HG03045 (cell line): ENCODE measurements around the gene RAX2.
"Not testable (repeated sequence)": the region's sequence is repeated elsewhere in the genome, so short reads cannot be mapped to it uniquely, and the experiment has no call there.

ENCODE experiments used
- ATAC-seq: cut with Tn5 transposase; IDR thresholded peaks from one replicate; pipeline ENCODE4 v1.9.1; 2021; ENCODE audit warnings: mild to moderate bottlenecking, moderate library complexity; ENCODE audit not compliant: unreplicated experiment

Gene RAX2

DNA sequence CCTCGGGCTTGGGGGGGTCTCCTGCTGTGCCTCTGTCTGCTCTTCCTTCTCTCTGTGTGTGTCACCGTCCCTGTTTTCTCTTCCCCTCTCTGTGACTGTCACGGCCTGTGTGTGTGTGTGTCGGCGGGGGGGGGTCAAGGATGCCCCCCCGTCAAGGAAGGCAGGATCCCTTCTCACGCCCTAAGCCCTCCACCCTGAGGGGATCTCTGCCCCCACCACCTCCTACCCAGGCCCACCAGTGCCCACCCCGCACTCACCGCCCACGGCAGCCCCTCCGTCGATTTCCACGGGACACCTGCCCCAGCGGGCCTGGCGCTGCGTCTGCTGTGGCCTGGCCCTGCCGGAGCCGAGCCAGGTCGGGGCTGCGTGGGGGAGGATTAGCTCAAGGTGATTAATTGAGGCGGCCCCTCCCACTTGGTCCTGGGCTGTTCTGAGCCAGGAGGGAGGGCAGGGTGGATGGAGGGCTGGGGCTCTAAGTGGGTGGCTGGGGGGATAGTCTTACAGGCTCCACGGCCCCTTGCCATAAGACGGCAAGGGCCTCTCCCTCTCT lies at the start of gene RAX2:
Gene RAX2 (minus strand): TSS at position 323 of the 550 bp plus-strand sequence. CDS start 486 bp downstream, outside the sequence.
- ATAC-seq: no peak

DNA sequence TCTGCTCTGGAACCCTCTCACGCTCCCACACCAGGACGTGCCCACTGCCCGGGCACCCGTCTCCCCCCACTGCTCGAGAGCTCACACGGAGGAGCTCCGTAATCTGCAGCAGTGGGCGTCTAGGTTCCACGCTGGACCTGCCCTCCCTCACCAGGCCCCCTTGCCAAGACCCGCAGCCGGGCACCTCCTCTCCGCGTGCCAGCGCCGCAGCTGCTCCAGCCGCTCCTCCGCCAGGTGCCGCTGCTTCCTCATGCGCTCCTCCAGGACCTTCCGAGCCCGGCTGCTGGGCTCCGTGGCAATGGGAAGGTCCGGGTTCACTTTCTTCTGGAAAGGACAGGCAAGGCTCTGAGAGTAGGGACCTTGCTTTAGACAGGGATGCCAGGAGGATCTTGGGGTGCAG lies 49.1 kb upstream of the RAX2 start:
- no peak for ATAC-seq

DNA sequence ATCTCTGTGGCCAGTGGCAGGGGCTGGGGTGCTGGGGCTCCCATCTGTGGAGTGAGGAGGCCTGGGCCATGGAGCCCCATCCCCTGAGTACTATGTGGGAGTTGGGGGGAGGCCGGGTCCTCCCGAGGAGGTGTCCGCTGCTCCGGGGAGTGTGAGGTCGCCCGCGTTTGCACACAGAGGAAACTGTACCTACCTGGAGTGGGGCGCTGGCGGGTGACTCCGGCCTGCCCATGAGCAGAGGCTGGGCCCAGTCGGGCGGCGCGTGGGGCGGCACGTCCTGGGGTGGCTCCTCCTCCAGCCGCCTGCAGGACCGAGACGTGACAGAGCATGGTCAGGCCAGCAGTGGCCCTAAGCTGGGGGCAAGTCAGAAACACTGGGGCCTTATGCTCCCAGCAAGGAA lies 48.0 kb upstream of the RAX2 start:
- ATAC-seq: no peak

DNA sequence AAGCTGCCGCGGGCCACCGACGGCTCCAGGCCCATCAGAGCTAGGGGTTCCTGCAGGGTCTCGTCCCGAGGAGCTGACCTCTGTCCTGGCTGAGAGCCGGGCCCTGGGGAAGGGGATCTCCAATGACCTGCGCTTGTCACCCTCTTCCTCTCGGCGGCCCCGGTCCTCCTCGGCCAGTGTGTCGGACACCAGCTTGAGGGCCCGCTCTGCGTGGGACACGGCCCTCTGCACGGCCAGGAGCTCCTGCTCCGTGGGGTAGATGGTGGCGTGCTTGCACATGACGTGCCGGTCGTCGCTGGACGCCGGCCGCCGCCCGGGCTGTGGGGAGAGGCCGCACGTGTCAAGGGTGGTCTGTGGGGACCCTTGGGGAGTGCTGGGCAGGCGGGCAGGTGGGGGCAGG lies 46.9 kb upstream of the RAX2 start:
- no peak for ATAC-seq

DNA sequence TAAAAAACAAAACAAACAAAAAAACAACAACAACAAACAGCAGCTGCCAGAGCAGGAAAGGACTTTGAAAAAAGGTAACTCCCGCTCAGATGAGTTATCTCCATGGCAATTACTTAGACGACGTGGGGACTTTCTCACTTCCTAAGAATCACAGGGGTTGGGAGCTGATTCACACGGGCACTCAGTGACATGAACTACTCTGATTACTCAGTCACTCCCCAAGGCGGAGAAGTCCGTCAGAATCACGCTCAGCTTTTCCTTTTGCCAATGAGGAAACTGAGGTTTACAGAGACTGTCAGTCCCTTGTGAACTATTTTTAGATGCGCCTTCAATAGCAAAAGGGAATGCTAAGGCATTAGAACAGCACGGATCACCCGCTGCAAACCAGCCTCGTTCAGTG lies 46.4 kb upstream of the RAX2 start:
- no peak for ATAC-seq

DNA sequence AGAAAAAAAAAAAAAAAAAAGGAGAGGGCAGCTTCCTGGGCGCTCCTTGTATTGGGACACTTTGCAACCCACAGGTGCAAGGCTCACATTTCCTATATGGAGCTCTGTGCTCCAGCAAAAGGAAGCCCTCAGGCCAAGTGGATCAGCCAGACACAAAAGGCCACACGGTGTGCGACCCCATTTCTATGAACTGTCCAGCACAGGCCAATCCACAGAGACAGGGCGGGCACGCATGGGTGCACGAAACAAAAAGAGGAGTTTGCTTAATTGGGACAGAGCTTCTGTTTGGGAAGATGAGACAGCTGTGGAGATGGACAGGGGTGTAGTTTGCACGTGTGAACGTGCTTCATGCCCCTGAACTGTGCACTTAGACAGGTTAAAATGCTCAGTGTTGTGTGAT lies 45.7 kb upstream of the RAX2 start:
- no peak for ATAC-seq

DNA sequence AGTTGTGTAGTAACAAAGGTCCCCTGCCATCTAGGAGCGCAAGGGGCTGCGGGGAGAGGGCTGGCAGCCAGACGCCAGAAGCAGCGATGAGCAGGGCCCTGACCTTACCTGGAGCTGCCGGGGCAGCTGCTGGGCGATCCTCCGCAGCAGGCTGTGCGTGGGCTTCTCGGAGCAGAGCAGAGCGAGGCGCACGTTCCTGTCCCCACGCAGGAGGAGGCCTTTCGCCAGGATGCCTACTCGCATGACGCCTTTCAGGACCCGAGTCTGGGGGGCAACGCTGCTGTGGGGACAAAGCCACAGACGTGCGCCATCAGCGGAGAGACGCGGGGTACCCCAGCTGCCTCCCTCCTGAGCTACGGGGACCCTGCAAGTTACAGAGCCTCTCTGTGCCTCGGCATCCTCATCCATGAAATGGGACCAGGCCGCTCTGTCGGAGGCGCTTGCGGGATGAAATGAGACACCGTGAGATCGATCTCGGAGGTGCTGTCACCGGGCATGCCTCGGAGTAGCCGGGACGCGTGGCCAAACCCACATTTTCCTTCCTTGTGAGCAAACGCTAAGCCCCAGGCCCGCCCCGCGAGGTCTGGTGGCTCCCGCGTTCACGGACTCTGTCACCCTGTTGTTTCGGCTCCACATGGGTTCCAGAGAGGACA lies 44.7 kb upstream of the RAX2 start:
- no peak for ATAC-seq

DNA sequence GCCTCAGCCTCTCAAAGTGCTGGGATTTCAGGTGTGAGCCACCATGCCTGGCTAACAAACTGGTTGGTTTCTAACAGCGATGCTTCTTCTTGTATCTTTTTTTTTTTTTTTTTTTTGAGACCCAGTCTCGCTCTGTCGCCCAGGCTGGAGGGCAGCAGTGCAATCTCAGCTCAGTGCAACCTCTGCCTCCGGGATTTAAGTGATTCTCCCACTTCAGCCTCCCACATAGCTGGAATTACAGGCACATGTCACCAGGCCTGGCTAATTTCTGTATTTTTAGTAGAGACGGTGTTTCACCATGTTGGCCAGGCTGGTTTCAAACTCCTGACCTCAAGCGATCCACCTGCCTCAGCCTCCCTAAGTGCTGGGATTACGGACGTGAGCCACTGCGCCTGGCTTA lies 44.1 kb upstream of the RAX2 start:
- ATAC-seq: not testable (repeated sequence)

DNA sequence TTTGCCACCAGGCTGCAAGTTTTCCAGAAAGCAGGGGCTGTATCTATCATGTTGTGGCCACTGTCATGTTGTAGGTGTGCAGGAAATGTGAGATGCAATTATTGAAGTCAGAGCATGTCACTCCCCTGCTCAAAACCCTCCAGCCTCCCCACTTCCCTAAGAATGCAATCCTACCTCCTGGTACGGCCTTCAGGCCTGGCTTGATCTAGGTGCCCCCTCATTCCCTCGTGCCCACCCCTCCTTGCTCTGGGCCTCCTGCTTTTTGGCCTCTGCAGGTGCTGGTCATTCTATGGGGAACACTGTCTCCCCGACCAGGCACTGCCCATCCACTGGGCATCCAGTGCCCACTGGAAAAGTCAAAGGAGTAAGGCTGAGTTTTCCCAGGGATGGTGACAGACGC lies 42.6 kb upstream of the RAX2 start:
- ATAC-seq: no peak

DNA sequence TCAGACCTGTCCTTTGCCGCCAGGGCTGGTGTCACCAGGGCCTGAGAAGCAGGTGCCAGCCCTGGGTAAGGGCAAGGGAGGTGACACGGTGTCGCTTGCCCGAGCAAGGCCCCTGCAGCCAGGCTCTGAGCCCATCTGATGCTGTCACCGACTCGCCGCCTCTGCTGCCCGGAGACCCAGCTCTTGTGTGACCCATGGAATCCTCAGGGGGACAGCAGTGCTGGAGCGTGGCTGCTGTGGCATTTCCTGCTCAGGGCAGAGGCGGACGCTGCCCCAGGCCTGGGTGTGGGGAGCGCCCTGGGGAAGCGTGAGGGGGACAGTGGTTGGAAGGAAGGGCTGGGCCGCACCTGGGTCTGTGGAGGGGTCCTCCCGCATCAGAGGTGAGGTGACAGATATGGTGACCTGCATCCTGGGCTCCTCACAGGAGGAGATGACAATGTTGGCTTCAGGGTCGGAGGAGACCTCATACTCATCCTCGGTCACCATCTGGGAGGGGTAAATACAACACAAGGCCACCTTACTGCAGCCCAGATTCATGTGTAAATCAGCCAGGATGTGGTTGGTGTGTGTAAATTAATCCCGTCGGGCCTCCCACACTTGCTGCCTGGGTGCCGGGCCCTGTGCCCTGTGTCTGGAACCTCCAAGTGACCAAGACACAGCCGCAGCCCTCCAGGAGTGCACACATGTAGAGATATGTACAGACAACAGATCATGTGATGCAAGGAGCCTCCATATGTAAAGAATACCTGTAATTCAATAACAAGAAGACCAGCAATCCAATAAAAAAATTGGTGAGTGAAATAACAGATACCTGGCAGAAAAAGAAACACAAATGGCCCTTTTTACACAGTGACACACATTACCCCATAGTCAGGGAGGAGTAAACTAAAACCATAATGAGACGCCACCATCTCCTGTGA lies 41.7 kb upstream of the RAX2 start:
- no peak for ATAC-seq

DNA sequence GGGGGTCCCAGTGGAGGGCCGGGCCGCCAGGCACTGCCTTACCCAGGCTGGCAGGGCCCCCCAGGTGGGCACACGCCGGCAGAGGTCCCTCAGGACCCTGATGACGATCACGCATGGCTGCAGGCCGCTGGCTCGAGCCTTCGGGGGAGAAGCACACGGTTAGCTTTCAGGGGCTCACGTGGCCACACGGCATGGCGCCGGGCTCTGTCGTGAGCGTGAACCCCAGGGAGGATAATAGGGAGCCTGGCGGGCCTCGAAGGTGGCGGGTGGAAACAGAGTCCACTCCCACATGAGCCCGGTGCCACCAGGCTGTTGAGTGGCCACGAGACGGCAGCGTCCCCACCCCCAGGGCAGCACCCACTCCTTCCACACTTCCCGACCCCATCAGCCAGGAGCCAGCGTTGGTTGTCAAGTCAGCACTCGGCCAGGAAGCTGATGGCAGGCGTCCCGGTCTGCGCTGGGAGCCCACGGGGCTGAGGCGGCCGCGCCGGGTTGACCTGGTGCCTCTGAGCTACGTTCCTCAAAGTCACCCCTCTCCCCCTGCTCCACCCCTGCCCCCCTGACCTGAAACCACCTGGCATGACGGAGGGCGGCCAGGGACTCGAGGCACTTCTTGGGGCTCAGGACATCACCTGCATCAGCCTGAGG lies 38.8 kb upstream of the RAX2 start:
- ATAC-seq: no peak

DNA sequence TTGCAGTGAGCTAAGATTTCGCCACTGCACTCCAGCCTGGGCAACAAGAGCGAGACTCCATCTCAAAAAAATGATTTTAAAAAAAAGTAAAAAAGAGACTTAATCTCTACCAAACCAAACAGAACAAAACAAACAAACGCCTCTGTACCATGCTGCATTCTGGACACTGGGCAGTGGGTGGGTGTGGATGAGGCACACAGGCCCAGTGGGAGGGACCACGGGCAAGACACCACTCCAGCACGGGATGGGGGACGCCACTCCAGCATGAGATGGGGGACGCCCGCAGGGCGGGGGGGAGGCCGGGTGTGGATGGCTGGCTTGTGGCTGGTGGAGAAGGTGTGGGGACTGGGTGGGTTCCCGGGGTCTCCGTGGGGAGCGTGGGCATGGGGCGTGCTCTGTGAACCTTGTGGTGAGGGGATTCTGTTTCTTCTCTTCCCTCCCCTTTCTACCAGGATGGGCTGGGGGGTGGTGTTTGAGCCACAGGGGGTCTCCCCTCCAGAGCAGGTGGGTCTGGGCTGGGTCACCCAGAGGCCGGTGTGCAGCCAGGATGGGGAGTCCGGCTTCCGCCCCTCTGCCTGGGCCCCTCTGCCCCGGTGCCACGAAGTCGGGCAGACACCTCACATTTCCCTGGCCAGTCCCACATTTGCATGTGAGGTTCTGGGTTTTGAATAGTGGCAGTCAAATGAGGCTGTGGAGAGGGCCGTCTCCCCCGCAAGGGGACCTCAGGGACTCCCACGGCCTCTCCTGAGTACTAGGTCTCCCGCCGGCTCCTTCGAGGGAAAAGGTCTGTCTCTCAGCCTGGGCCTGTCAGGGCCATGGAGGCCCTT lies 38.1 kb upstream of the RAX2 start:
- no peak for ATAC-seq

DNA sequence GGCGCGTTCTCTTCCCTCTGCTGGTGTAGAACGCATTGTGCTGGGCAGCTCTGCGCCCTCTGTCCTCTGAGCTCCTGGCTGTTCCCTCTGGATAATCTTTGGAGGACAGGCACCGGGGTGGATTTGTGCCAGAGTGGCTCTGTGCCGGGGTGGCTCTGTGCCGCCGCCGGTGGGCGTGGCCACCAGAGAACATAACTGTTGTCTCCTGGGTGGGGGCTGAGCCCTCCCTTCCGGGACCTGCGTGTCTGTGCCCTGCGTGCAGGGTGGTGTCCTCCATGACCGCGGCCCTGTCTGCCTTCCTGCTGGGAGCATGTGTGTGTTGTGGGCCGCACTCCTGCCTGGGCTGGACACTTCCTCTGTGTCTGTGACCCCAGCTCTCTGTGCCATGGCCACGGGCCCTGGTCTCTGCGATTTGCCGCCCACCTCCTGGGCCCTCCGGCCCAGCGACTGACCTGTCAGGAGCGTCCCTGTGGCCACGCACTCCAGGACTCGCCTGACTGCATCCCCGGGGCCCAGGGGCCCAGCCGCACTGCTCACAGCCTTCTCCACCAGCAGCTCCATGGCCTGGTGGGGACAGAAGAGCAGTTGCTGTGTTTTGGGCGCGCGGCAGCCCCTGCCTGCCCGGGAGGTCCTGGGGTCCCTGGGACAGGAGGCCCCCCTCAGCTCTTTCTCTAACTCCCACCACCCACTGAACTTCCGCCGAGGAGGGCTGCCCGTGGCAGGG lies 36.6 kb upstream of the RAX2 start:
- ATAC-seq: no peak

DNA sequence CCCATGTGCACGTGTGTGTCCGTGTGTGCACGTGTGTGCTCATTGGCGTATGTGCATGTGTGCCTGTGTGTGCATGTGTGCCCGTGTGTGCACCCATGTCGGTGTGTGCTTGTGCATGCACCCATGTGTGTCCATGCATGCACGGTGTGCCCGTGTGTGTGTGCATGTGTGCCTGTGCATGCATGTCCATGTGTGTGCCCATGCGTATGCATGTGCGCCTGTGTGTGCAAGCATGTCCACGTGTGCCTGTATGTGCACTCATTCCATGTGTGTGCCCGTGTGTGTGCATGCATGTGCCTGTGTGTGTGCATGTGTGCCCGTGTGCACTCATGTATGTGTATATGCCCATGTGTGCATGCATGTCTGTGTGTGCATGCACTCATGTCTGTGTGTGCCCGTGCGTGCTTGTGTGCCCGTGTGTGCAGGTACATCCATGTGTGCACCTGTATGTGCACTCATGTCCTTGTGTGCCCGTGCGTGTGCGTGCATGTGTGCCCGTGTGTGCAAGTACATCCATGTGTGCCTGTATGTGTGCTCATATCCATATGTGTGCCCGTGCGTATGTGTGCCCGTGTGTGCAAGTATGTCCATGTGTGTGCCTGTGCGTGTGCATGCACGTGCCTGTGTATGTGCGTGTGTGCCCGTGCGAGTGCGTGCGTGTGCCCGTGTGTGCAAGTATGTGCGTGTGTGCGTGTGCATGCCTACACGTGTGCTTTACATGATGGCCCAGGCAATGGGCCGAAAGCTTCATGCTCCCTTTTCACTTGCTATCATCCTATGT lies 35.7 kb upstream of the RAX2 start:
- no peak for ATAC-seq

DNA sequence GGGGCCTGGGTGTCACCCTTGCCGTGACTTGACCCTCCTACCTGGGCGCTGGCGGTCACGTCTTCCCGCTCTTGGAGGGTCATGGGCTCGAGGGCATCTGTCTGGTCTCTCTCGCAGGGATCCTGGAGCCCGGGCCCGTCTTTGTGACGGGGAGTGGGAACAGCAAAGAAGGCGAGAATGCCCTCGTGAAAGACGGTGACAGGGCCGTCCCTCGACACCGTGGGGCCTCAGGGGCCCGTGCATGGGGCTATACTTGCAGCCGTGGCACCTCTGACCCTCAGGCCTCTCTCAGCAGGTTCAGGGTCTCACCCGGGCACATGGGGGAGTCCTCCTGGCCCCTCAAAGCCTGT lies 35.1 kb upstream of the RAX2 start:
- no peak for ATAC-seq

DNA sequence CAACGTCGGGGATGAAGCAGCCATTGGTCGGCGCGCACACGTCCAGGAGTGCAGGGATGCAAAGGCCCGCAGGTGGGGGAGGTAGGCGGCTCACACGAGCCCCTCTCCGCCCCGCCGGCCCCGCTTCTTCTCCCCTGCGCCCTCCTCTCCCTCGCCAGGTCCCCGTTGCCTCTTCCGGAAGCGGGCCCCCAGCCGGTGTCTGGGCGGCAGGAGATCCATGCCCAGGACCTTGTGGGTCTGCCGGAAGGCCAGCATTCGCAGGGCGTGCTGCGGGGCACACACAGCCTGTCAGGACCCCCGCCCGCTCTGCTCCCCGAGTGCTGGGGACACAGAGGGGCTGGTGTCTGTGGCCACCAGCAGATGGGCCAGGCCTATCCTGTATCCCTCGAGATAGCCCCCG lies 33.8 kb upstream of the RAX2 start:
- ATAC-seq: no peak

DNA sequence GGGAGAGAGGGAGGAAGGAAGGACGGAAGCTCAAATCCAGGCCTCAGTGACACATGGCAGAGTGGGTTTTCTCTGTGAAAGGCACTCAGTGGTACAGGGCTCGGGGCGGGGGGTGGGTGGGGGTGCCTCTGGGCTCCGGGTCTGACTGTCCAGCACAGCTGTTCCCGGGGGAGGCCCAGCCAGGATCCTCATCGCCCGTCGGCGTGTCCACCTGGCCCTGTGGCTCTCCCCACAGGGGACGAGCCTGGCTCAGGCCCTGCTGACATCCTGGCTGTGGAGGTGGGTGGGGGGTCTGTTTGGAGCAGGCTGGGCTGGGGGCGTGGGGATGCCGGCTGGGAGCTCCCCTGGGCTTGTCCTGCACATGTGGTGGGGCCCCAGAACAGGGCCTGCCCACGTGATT lies 32.4 kb upstream of the RAX2 start:
- ATAC-seq: no peak

DNA sequence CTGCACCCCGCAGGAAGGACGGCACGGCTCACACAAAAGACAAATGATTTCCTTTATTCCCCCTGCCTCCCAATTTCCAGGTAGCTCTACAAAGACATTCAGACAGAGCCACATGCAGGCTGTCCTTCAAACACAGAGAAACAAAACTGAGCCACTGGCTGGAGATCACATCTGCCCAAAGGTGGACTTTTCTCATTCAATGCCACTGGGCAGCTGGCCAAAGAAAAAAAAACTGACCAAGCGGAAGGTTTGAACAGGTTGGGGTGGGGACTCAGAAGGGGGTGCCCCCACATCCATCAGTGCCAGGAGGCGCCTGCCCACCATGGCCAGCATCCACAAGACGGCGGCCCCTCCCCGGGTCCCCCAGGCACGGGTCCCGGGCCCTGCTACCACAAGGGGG lies 32.0 kb upstream of the RAX2 start:
- no peak for ATAC-seq

DNA sequence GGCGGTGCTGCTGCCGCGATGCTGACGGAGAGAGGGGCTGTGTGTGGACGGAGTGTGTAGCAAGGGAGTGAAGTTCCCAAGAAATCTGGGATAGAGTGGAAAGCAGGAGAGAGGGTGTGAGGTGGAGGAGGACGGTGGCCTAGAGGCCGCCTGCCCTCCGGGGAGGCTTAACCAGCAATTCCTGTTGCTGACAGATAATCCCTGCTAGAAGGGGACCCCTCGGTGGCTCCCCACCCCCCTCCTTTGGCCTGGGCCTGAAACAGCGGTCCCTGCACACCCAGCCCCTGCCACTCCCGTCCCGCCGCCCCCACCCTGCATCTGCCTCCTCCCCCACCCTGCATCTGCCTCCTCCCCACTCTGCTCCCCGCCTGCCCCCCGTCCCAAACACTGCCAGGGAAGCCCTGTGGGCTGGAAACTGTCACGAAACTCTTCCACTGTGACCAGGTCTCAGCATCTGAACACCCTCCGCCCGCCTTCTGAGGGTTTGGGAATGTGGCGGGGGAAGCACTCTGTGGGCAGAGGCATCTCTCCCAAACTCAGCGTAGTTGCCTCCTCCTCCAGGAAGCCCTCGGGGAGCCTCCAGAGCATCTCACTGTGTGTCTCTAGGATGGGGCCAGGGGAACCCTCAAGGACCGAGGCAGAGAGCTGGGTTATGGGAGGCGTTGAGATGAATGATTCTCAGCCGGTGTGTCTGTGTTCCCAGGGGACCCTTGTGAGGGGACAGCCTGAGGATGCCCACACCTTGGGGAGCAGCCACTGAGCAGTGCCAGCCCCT lies 31.3 kb upstream of the RAX2 start:
- no peak for ATAC-seq
